Progenitor cell of endocrine pancreas (in vitro differentiated cells): ENCODE results near the gene SNED1. TPM values are rescaled to one million over a fixed set of nuclear protein-coding genes. Genes with fewer than 3 reads are reported as not detected.
A peak's percentile ranks its signal among the peaks of the same experiment; 100 is the strongest.

Experiments
- DNase-seq: peaks from one replicate; pipeline ENCODE4 v3.0.0; 2021; ENCODE audit warnings: low spot score; ENCODE audit not compliant: unreplicated experiment
- H3K27ac Mint-ChIP-seq: 2 replicates; pipeline ENCODE4 v1.8.0; 2021; ENCODE audit warnings: mild to moderate bottlenecking, moderate library complexity, mixed read lengths
- H3K27me3 Mint-ChIP-seq: 2 replicates; pipeline ENCODE4 v1.8.0; 2021; ENCODE audit warnings: mixed read lengths
- H3K36me3 Mint-ChIP-seq: 2 replicates; pipeline ENCODE4 v1.8.0; 2022; ENCODE audit warnings: mixed read lengths; ENCODE audit not compliant: insufficient read depth
- H3K4me1 Mint-ChIP-seq: 2 replicates; pipeline ENCODE4 v1.8.0; 2021; ENCODE audit warnings: low read depth, mixed read lengths
- H3K4me3 Mint-ChIP-seq: 2 replicates; pipeline ENCODE4 v1.8.0; 2021; ENCODE audit warnings: low read depth, mild to moderate bottlenecking, moderate library complexity, mixed read lengths
- H3K9me3 Mint-ChIP-seq: 2 replicates; pipeline ENCODE4 v1.8.0; 2021; ENCODE audit warnings: low read depth, mixed read lengths
- total RNA-seq: library from RNA; stranded (reverse); gene quantifications from 2 replicates; pipeline ENCODE4 v1.2.1, GENCODE V29; 2021
- TF ChIP-seq, protein P1 (sequence below): fragments of 200-600 bp; sonication (generic); IDR thresholded peaks from one replicate; pipeline ENCODE4 v1.5.0; 2021; ENCODE audit warnings: antibody characterized with exemption, mild to moderate bottlenecking; ENCODE audit not compliant: unreplicated experiment

SNED1 gene
- total RNA-seq, 1 donor from 2014 or later, result 2.2 TPM

DNA sequence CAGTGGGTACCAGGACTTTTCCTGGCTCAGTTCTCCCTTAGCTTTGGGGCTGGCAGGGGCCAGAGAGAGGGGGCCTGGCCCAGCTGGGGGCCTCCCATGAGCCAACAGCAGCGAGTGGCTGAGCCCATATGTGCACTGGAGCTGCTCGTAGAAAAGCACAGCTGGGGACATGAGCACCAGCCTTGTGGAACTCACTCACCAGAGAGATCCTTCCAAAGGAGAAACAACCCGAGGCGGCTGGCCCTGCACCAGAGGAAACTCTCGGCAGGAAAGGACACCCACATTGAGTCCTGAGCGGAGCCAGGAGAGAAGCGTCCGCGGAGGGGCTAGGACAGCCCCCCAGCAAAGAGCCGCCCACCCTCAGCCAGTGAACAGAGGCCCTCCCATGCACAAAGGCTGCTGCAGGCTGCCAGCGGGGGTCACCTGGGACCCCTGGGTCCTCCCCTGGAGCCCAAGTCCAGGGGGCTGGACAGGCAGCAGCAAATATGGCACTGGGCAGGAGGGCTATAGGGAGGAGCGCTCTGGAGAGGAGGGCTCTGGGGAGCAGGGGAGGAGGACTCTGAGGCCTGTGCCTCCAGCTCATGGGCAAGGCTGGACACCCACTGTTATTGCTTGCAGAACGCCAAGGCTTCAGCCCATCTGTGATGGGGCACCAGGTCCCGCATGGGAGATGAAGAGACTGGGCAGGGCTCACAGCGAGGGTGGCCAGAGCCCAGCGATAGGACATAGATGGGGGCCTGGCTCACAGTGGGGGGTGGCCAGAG, 42.1 kb upstream of the SNED1 start:
- Mint-ChIP-seq H3K27me3 (peaks cover 14% of the 10 kb centered on the region), H3K4me1 (peaks cover 9% of the 10 kb centered on the region), H3K4me3 (no peak overlapping the region), H3K27ac (no peak overlapping the region), H3K9me3 (no peaks in the 10 kb centered on the region), H3K36me3 (no peaks in the 10 kb centered on the region)
- peak; percentile 6 for DNase-seq
- TF ChIP-seq, protein P1, sequence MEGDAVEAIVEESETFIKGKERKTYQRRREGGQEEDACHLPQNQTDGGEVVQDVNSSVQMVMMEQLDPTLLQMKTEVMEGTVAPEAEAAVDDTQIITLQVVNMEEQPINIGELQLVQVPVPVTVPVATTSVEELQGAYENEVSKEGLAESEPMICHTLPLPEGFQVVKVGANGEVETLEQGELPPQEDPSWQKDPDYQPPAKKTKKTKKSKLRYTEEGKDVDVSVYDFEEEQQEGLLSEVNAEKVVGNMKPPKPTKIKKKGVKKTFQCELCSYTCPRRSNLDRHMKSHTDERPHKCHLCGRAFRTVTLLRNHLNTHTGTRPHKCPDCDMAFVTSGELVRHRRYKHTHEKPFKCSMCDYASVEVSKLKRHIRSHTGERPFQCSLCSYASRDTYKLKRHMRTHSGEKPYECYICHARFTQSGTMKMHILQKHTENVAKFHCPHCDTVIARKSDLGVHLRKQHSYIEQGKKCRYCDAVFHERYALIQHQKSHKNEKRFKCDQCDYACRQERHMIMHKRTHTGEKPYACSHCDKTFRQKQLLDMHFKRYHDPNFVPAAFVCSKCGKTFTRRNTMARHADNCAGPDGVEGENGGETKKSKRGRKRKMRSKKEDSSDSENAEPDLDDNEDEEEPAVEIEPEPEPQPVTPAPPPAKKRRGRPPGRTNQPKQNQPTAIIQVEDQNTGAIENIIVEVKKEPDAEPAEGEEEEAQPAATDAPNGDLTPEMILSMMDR, result no peak

DNA sequence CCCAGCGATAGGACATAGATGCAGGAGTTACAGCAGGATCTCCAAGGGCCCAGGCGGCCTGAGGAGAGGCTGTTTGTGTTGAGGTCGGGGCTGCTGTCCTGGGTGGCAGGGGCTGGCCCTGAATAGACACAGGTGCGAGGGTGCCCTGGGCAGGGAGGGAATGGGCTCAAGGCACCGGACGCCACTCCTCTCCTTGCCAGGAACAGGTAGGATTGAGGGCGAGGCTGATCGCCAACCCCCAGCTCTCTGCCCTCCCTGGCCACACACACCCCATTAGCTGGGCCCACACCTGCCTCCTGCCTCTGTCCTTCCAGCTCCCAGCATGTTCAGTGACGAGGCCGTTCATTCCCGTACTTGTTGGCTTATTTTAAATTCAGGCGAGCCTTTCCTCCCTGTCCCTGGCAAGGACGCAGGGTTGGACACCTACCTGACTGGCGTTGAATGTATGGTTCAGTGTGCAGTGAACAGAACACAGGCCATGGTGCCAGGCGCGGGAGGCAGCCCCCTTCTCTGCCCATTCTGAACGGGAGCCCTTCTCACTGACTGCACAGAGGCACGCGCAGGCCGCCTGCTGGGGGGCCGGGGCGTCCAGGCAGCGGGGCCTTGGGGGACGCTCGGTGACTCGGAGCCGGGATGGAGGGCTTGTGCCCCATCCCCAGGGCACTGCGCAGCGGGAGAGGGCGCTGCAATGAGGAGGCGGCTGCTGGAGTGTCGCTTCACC, 41.3 kb upstream of the SNED1 start:
- peaks cover 9% of the 10 kb centered on the region for H3K4me1 Mint-ChIP-seq
- H3K27me3 Mint-ChIP-seq, result peaks cover 14% of the 10 kb centered on the region
- no peaks in the 10 kb centered on the region for H3K36me3 Mint-ChIP-seq
- H3K4me3 Mint-ChIP-seq, result no peak overlapping the region
- TF ChIP-seq, protein P1, result no peak
- H3K9me3 Mint-ChIP-seq, result no peaks in the 10 kb centered on the region
- H3K27ac Mint-ChIP-seq, result no peak overlapping the region
- DNase-seq, result peak; percentile 7

DNA sequence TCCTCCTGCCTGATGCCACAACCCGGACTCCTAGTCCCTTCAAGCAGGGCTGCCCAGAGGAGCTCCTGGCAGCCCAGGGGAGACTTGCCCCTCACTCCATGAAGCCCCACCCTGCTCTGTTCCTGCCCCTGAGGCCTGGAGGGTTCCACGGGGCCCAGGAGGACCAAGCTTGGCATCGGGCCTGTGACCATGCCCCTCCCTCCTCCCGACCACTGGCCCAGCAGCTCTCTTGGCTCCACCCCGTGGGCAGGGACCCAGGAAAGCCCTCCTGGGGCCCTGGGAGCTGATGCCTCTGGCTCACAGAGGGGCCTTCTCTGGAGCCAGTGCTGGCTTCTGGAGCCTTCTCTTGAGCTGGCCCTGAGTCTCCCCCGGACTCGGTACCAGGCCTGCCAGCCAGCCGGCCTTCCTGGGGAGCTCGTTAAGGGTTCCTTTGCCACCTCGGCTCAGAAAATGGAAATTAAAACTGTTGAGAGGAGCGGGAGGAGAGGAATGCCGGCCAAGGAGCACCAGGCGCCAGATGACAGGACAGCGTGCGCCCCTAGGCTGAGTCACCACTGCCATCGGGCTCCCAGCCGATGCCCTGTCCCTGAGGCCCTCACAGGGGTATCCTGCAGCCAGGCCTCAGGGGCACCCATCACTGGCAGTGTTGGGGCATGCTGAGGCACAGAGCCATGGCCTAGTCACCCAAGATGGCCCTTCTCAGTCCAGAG, 40.6 kb upstream of the SNED1 start:
- no peaks in the 10 kb centered on the region for H3K9me3 Mint-ChIP-seq
- H3K27ac Mint-ChIP-seq, result no peak overlapping the region
- peaks cover 9% of the 10 kb centered on the region for H3K4me1 Mint-ChIP-seq
- TF ChIP-seq, protein P1, result no peak
- no peaks in the 10 kb centered on the region for H3K36me3 Mint-ChIP-seq
- H3K4me3 Mint-ChIP-seq, result no peak overlapping the region
- DNase-seq, result peak; percentile 8
- H3K27me3 Mint-ChIP-seq, result peaks cover 14% of the 10 kb centered on the region

DNA sequence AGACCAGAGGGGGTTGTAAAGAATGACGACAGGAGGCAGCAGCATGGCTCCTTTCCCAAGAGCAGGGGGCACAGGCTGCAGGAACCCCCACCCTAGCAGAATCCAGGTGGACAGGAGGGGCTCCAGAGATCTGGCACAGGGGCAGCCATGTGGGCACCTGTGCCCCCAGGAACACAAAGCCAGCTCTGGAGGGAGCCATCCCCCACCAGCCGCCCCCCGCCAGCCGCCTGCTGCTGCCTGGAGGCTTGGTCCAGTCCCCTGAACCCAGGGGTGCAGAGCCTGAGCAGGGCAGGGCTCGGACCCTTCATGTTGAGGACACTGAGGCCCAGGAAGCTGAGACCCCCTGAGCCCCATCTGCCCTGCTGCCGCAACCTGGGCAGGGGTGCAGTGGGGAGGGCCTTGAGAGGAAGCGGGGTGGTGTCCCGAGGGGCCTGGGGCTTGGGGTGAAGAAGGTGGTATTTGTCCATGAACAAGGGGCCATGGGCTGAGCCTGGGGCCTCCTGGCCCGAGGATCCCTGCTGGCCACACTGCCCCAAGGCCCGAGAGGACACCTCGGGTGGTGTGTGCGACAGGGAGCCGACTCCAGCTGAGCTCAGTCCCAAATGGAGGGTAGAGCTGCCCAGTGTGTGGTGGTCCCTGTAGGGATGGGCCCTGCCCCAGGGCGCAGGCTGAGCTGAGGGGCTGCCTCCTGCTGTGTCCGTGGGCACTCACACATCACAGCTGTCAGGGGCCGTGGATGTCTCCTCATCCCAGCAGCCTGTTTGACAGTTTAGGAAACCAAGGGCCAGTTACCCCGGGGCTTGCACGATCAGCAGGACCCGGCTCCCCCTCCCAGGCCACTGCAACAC, 39.8 kb upstream of the SNED1 start:
- no peaks in the 10 kb centered on the region for H3K36me3 Mint-ChIP-seq
- peaks cover 9% of the 10 kb centered on the region for H3K4me1 Mint-ChIP-seq
- no peak overlapping the region for H3K27ac Mint-ChIP-seq
- H3K4me3 Mint-ChIP-seq, result no peak overlapping the region
- DNase-seq, result peak; percentile 5
- H3K27me3 Mint-ChIP-seq, result peaks cover 14% of the 10 kb centered on the region
- TF ChIP-seq, protein P1, result no peak
- no peaks in the 10 kb centered on the region for H3K9me3 Mint-ChIP-seq
